H1 (cell line): ENCODE measurements around the gene SLC39A7. TPM values are rescaled to one million over a fixed set of nuclear protein-coding genes. Genes with fewer than 3 reads are reported as not detected.

Experiments used
- CTCF ChIA-PET: fragments of 300-600 bp; sonication (Branson Sonifier 250); formaldehyde crosslinking; loops from one replicate; lab custom pipeline; 2021; ENCODE audit not compliant: partially characterized antibody; lab: Charles Lee
- POLR2A ChIA-PET: fragments of 300-600 bp; sonication (Branson Sonifier 250); formaldehyde crosslinking; loops from one replicate; lab custom pipeline; 2021; ENCODE audit warnings: inconsistent platforms; ENCODE audit not compliant: partially characterized antibody; lab: Charles Lee
- DNase-seq, 2 experiments: peaks; one replicate each; pipeline versions ENCODE4 v3.0.0 to v3.0.0-alpha.2; 2010 to 2022; ENCODE audit warnings: low spot score in 2 of 2, low read depth in 1 of 2, mixed read lengths in 1 of 2
- FAIRE-seq: peaks from 2 replicates; lab custom pipeline; 2011; peaks lifted over from hg19 to GRCh38; lab: Jason Lieb, UNC
- H2AFZ ChIP-seq: 2 replicates; pipeline ENCODE4 v1.8.1; 2012; ENCODE audit warnings: low read length, inconsistent platforms
- H2AK5ac ChIP-seq: 2 replicates; pipeline ENCODE4 v1.6.1; 2013; ENCODE audit warnings: low read depth, low read length
- H2BK120ac ChIP-seq: replicated peaks from 2 replicates; pipeline ENCODE3; 2013; ENCODE audit warnings: low read depth, low read length, inconsistent platforms
- H2BK12ac ChIP-seq: 2 replicates; pipeline ENCODE4 v1.6.1; 2013; ENCODE audit warnings: low read depth, low read length
- H2BK15ac ChIP-seq: 2 replicates; pipeline ENCODE4 v1.6.1; 2013; ENCODE audit warnings: low read length
- H2BK20ac ChIP-seq: 2 replicates; pipeline ENCODE4 v1.6.1; 2013; ENCODE audit warnings: low read length
- H2BK5ac ChIP-seq: 2 replicates; pipeline ENCODE4 v1.6.1; 2013; ENCODE audit warnings: low read depth, low read length
- H3K14ac ChIP-seq: 2 replicates; pipeline ENCODE4 v1.6.1; 2013; ENCODE audit warnings: inconsistent platforms; ENCODE audit not compliant: insufficient read length
- H3K18ac ChIP-seq: 2 replicates; pipeline ENCODE4 v1.6.1; 2013; ENCODE audit warnings: low read length; ENCODE audit errors: extremely low read depth
- H3K23ac ChIP-seq: 2 replicates; pipeline ENCODE4 v1.6.1; 2013; ENCODE audit warnings: inconsistent platforms; ENCODE audit not compliant: insufficient read length
- H3K23me2 ChIP-seq: 2 replicates; pipeline ENCODE4 v1.6.1; 2013; ENCODE audit warnings: low read depth, low read length
- H3K27ac ChIP-seq: 2 replicates; pipeline ENCODE4 v1.6.1; 2011; ENCODE audit warnings: low read depth, low read length, inconsistent platforms
- H3K27me3 ChIP-seq, 4 experiments: replicated peaks in 1 of 4; 1 replicate in 1 of 4; 2 replicates in 3 of 4; pipeline versions ENCODE4 v1.6.1 to v1.8.1; 2011 to 2013; ENCODE audit warnings: low read length in 3 of 4, mild to moderate bottlenecking in 3 of 4, inconsistent platforms in 2 of 4, mixed read lengths in 2 of 4, moderate library complexity in 1 of 4; ENCODE audit not compliant: control insufficient read depth in 3 of 4, insufficient read depth in 3 of 4; ENCODE audit errors: extremely low read depth in 1 of 4
- H3K36me3 ChIP-seq, 4 experiments: 2 replicates each; pipeline versions ENCODE4 v1.6.1 to v1.8.1; 2011 to 2013; ENCODE audit warnings: mild to moderate bottlenecking in 4 of 4, low read length in 3 of 4, moderate library complexity in 2 of 4, control low read depth in 1 of 4, inconsistent platforms in 1 of 4; ENCODE audit not compliant: insufficient read depth in 4 of 4, control insufficient read depth in 2 of 4
- H3K4ac ChIP-seq: replicated peaks from 2 replicates; pipeline ENCODE3; 2013; ENCODE audit warnings: low read length, low read depth, mixed read lengths, inconsistent platforms; ENCODE audit not compliant: insufficient read length
- H3K4me1 ChIP-seq, 4 experiments: replicated peaks in 1 of 4; 1 replicate in 1 of 4; 2 replicates in 3 of 4; pipeline versions ENCODE4 v1.6.1 to v1.8.1; 2011 to 2013; ENCODE audit warnings: low read length in 3 of 4, inconsistent platforms in 2 of 4, mixed read lengths in 1 of 4; ENCODE audit not compliant: insufficient read depth in 4 of 4, control insufficient read depth in 3 of 4
- H3K4me2 ChIP-seq, 2 experiments: 2 replicates each; pipeline versions ENCODE4 v1.6.1 to v1.8.1; 2011 to 2013; ENCODE audit warnings: low read depth in 2 of 2, low read length in 2 of 2, control low read depth in 1 of 2, inconsistent platforms in 1 of 2, mild to moderate bottlenecking in 1 of 2; ENCODE audit not compliant: insufficient read depth in 1 of 2
- H3K4me3 ChIP-seq, 4 experiments: fragments of 200-600, 300-600 bp in 1 of 4; sonication (generic), shearing (Covaris generic), sonication (Bioruptor Twin) in 1 of 4; 2 replicates each; pipeline versions ENCODE4 v1.5.1 to v1.8.1; 2011 to 2016; ENCODE audit warnings: low read length in 4 of 4, low read depth in 3 of 4, control low read depth in 2 of 4, inconsistent platforms in 2 of 4, mild to moderate bottlenecking in 2 of 4, mixed read lengths in 1 of 4, moderate library complexity in 1 of 4; ENCODE audit not compliant: insufficient read depth in 2 of 4; ENCODE audit errors: extremely low read depth in 1 of 4
- H3K56ac ChIP-seq: replicated peaks from 2 replicates; pipeline ENCODE3; 2013; ENCODE audit warnings: low read depth, mild to moderate bottlenecking, mixed read lengths, low read length, inconsistent platforms; ENCODE audit not compliant: insufficient read length
- H3K79me1 ChIP-seq: 2 replicates; pipeline ENCODE4 v1.6.1; 2013; ENCODE audit warnings: low read depth, low read length, control low read depth
- H3K79me2 ChIP-seq, 2 experiments: 2 replicates each; pipeline versions ENCODE4 v1.6.1 to v1.8.1; 2012 to 2013; ENCODE audit warnings: low read length in 2 of 2, mild to moderate bottlenecking in 2 of 2, inconsistent platforms in 1 of 2; ENCODE audit not compliant: insufficient read depth in 2 of 2, control insufficient read depth in 1 of 2
- H3K9ac ChIP-seq, 4 experiments: replicated peaks in 1 of 4; 1 replicate in 1 of 4; 2 replicates in 3 of 4; pipeline versions ENCODE4 v1.6.1 to v1.8.1; 2011 to 2013; ENCODE audit warnings: low read depth in 3 of 4, low read length in 3 of 4, control low read depth in 2 of 4, mild to moderate bottlenecking in 2 of 4, moderate library complexity in 2 of 4, inconsistent platforms in 1 of 4; ENCODE audit errors: extremely low read depth in 1 of 4
- H3K9me3 ChIP-seq, 2 experiments: 2 replicates each; pipeline versions ENCODE4 v1.6.1 to v1.8.1; 2012 to 2013; ENCODE audit warnings: mild to moderate bottlenecking in 2 of 2, moderate library complexity in 2 of 2, control low read depth in 1 of 2, inconsistent platforms in 1 of 2, low read depth in 1 of 2, low read length in 1 of 2, mixed read lengths in 1 of 2; ENCODE audit not compliant: insufficient read depth in 2 of 2
- H4K20me1 ChIP-seq, 2 experiments: replicated peaks in 1 of 2; 2 replicates each; pipeline versions ENCODE3 to v1.8.1; 2011 to 2013; ENCODE audit warnings: inconsistent platforms in 2 of 2, low read length in 2 of 2, mild to moderate bottlenecking in 1 of 2; ENCODE audit not compliant: insufficient read depth in 2 of 2, control insufficient read depth in 1 of 2
- H4K5ac ChIP-seq: 2 replicates; pipeline ENCODE4 v1.6.1; 2013; ENCODE audit warnings: low read length, low read depth, mixed read lengths, inconsistent platforms; ENCODE audit not compliant: insufficient read length
- H4K8ac ChIP-seq: 2 replicates; pipeline ENCODE4 v1.8.0; 2013; ENCODE audit warnings: mild to moderate bottlenecking, moderate library complexity, low read length, inconsistent platforms; ENCODE audit not compliant: insufficient read depth; ENCODE audit errors: extremely low read depth
- H4K91ac ChIP-seq: replicated peaks from 2 replicates; pipeline ENCODE3; 2013; ENCODE audit warnings: low read length, mixed read lengths, inconsistent platforms; ENCODE audit not compliant: insufficient read length
- BRCA1 ChIP-seq: IDR thresholded peaks from 2 replicates; pipeline ENCODE4 v1.6.1; 2012; ENCODE audit warnings: low read depth, low read length, improper control_type of control experiment
- CHD2 ChIP-seq: IDR thresholded peaks from 2 replicates; pipeline ENCODE4 v1.6.1; 2012; ENCODE audit warnings: low read length, improper control_type of control experiment
- NANOG ChIP-seq: IDR thresholded peaks from 2 replicates; pipeline ENCODE4 v1.6.1; 2011; ENCODE audit warnings: low read length, low read depth, mild to moderate bottlenecking, inconsistent platforms; ENCODE audit not compliant: insufficient read depth, poor library complexity, severe bottlenecking
- SIRT6 ChIP-seq: IDR thresholded peaks from one replicate; pipeline ENCODE4 v1.7.1; 2012; ENCODE audit warnings: low read length, inconsistent platforms
- WGBS, 2 experiments: shearing (Covaris generic) in 1 of 2; methylation state at CpG; one replicate each; pipeline versions ENCODE4 v1.1.6 to v1.1.7; 2013 to 2015; ENCODE audit warnings: low lambda C conversion rate in 2 of 2, mixed read lengths in 2 of 2, inconsistent platforms in 1 of 2, low coverage in 1 of 2, missing lambda C conversion rate in 1 of 2; ENCODE audit not compliant: insufficient replicate concordance in 2 of 2, insufficient coverage in 1 of 2, insufficient read length in 1 of 2; ENCODE audit errors: extremely low coverage in 1 of 2, missing lambda C conversion rate in 1 of 2; 5-methylcytosine and 5-hydroxymethylcytosine counted together
- polyA plus RNA-seq, 7 experiments: library from polyadenylated mRNA; depleted of rRNA in 3 of 7; stranded (reverse) in 5 of 7; unstranded in 2 of 7; fragments of >200 nt in 5 of 7; fragments of 200-250 nt in 2 of 7; gene quantifications; 1 replicate in 5 of 7; 2 replicates in 1 of 7; 4 replicates in 1 of 7; pipeline versions ENCODE4 v1.2.1 to v1.2.3, GENCODE V29; 2011 to 2013; ENCODE audit warnings: missing spikeins in 2 of 7, mixed read lengths in 2 of 7
- total RNA-seq: library from RNA; stranded (reverse); fragmentation: NEBNext Ultra II Directional; extraction: Animal tissue kit (Norgen Biotek cat#: 25700); gene quantifications from 2 replicates; pipeline ENCODE4 v1.2.1, GENCODE V29; 2021

SLC39A7 gene
- total and polyA plus RNA-seq, 2 of the 8 experiments (the other 6 are each of a cell fraction or from before 2014, with no cell fraction given), result 63.3 to 123 TPM

DNA sequence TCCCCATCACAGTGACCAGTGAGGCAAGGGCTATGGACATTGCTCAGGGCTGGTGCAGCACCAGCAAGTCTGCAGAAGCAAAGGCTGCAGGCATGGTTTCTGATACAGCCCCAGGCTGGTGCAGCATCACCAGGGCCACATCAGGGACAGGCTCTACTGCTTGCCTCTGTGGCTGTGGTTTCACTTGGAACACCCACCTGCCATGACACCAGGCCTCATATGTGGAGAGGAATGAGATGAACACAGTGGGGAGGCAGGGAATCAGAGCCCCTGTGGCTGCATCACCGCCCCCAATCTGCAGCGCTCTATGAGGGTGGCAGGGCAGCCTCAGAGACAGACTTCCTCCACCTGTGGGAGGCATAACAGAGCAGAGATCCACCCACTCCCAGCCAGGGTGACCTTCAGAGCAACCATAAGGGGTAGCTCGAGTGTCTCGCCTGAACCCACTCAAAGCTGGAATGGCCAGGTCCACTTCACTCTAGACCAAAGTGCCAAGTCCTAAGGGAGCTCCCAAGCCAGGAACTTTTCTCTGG, 15.5 kb downstream of the SLC39A7 start:
- no peaks in the 10 kb centered on the region for H3K79me1 ChIP-seq
- H4K8ac ChIP-seq, result no peak overlapping the region
- no peak overlapping the region for H3K9ac ChIP-seq
- peaks cover 2 to 6% of the 10 kb centered on the region in 2 experiments for H4K20me1 ChIP-seq
- H3K18ac ChIP-seq, result no peak overlapping the region
- no peak overlapping the region for H3K4ac ChIP-seq
- no peak overlapping the region for H2BK15ac ChIP-seq
- no peak overlapping the region for H2BK120ac ChIP-seq
- peaks cover 0 to 2% (median 0%) of the 10 kb centered on the region in 4 experiments; a peak in 1 of 8 replicates for H3K36me3 ChIP-seq
- H2AK5ac ChIP-seq, result no peak overlapping the region
- H3K9me3 ChIP-seq, result no peaks in the 10 kb centered on the region
- POLR2A ChIA-PET, result interaction anchor here (1.1 kb wide), 1 partner anchor 32 kb away, joined by 3 read pairs; no protein-coding TSS in a partner anchor
- TF ChIP-seq BRCA1 (no peak), NANOG (no peak), SIRT6 (no peak), CHD2 (no peak)
- WGBS, 2 experiments, result 94% methylated on average over 4 of the region's 4 CpGs; no CpG with 5 or more reads in 1 of the 2 experiments
- FAIRE-seq (no peak), DNase-seq (no peak)
- CTCF ChIA-PET, result interaction anchor here (0.6 to 2.3 kb wide), 5 partner anchors 11 to 30 kb away, joined by 3 to 6 read pairs (median 3); partner anchors contain the start of gene HSD17B8
- no peak overlapping the region for H3K27ac ChIP-seq
- no peaks in the 10 kb centered on the region for H3K79me2 ChIP-seq
- H3K56ac ChIP-seq, result no peak overlapping the region
- peaks cover 0 to 11% (median 3%) of the 10 kb centered on the region in 4 experiments; a peak in 6 of 7 replicates for H3K4me1 ChIP-seq
- peaks cover 39 to 86% (median 77%) of the 10 kb centered on the region in 4 experiments for H3K27me3 ChIP-seq
- no peak overlapping the region for H3K4me3 ChIP-seq
- no peak overlapping the region for H2BK20ac ChIP-seq
- H2AFZ ChIP-seq, result no peak overlapping the region
- H3K23me2 ChIP-seq, result peaks cover 11% of the 10 kb centered on the region; the same call in 1 of the 2 replicates
- no peak overlapping the region for H3K23ac ChIP-seq
- no peak overlapping the region for H4K91ac ChIP-seq
- H2BK5ac ChIP-seq, result no peak overlapping the region
- H4K5ac ChIP-seq, result no peak overlapping the region
- H2BK12ac ChIP-seq, result no peak overlapping the region
- no peak overlapping the region for H3K14ac ChIP-seq
- H3K4me2 ChIP-seq, result no peak overlapping the region
